ENCODE measurements around the gene LPP. TPM values are rescaled to one million over a fixed set of nuclear protein-coding genes. Genes with fewer than 3 reads are reported as not detected.
"Not testable (repeated sequence)": the region's sequence is repeated elsewhere in the genome, so short reads cannot be mapped to it uniquely, and the experiment has no call there.

The LPP gene
- total RNA-seq, 2 experiments from 2014 or later: 49.6 to 54.3 TPM

DNA sequence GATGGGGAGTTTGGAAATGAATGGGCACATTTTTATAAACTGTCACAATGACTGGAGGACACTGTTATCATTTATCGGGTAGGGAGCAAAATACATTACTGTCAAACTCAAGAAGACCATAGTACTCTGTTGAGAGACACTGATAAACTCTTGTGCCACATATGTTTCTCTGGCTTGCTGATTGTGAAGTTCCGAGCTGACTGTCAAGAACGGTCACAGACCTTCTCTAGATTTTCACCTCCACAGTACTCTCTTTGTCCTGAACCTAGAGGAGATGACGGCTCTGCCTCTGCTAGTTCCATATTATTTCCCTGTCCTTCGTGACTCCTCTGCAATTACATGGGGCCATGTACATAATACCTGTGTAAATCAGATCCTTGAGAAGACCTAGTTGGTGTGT is 451.9 kb downstream of the LPP start:
- no peaks in the 10 kb centered on the region for H3K4me1 Mint-ChIP-seq
- POLR2A ChIA-PET: no interaction called here
- peaks cover 23% of the 10 kb centered on the region for H3K36me3 Mint-ChIP-seq
- DNase-seq (no peak), ATAC-seq (ENCODE audit: low read depth) (no peak)
- peaks cover 10% of the 10 kb centered on the region for H3K9me3 Mint-ChIP-seq
- H3K27ac Mint-ChIP-seq: no peak overlapping the region
- no peak overlapping the region for H3K4me3 Mint-ChIP-seq
- H3K27me3 Mint-ChIP-seq: no peaks in the 10 kb centered on the region

DNA sequence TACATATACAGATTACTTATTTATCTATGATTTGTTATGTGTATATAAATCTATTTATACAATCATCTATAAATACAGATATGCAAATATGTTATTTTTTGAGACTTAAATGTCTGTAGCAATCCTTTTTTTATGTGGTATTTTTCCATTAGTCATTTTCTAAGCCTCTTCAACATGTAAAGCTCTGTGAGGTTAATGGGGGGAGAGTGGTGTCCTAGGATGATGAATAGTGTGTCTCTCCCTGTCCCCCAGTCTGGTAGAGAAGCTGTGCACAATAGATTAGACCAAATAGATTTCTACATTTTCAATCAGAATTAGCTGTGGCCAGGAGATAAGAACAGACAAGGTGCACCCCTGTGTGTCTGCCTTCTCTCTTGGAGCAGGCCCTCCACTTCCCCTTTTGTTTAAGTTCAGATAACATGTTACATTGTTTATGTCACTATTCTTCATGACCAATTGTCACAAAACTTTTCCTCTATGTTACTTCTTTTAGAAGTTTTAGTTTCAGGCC is 453.9 kb downstream of the LPP start:
- Mint-ChIP-seq H3K36me3 (peaks cover 28% of the 10 kb centered on the region), H3K9me3 (peaks cover 10% of the 10 kb centered on the region), H3K4me1 (no peaks in the 10 kb centered on the region), H3K4me3 (no peak overlapping the region), H3K27ac (no peak overlapping the region), H3K27me3 (no peaks in the 10 kb centered on the region)
- ATAC-seq (ENCODE audit: low read depth) (no peak), DNase-seq (no peak)
- POLR2A ChIA-PET: no interaction called here

DNA sequence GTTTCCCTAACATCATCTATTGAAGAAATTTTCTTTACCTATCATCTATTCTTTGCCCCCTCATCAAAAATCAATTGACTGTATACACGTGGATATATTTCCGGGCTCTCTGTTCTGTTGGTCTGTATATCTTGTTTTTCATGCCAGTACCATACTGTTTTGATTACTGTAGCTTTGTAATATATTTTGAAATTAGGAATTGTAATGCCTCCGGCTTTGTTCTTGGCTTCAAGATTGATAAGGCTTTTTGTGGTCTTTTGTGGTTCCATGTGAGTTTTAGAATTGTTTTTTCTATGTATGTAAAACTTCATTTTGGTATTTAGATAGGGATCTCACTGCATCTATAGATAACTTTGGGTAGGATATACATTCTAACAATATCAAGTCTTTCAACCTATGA is 454.4 kb downstream of the LPP start:
- POLR2A ChIA-PET: no interaction called here
- Mint-ChIP-seq H3K4me3 (no peak overlapping the region), H3K27ac (no peak overlapping the region), H3K36me3 (peaks cover 28% of the 10 kb centered on the region), H3K27me3 (no peaks in the 10 kb centered on the region), H3K9me3 (peaks cover 10% of the 10 kb centered on the region), H3K4me1 (no peaks in the 10 kb centered on the region)
- DNase-seq: no peak
- no peak for ATAC-seq (ENCODE audit: low read depth)

DNA sequence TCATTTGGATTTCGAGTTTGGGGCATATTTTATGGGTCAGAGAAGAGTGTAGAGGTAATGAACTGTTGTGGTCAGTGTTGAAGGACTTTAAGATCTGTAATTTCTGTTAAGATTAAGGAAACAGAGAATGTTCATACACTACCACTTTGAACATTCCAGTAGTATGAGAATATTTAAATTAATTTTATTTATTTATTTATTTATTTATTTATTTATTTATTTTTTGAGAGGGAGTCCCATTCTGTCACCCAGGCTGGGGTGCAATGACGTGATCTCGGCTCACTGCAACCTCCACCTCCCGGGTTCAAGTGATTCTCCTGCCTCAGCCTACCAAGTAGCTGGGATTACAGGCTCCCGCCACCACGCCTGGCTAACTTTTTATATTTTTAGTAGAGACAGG is 459.8 kb downstream of the LPP start:
- H3K4me1 Mint-ChIP-seq; H3K27ac Mint-ChIP-seq; DNase-seq; H3K27me3 Mint-ChIP-seq; POLR2A ChIA-PET; ATAC-seq (ENCODE audit: low read depth); H3K4me3 Mint-ChIP-seq; H3K9me3 Mint-ChIP-seq: not testable (repeated sequence)
- H3K36me3 Mint-ChIP-seq: peaks cover 25% of the 10 kb centered on the region

DNA sequence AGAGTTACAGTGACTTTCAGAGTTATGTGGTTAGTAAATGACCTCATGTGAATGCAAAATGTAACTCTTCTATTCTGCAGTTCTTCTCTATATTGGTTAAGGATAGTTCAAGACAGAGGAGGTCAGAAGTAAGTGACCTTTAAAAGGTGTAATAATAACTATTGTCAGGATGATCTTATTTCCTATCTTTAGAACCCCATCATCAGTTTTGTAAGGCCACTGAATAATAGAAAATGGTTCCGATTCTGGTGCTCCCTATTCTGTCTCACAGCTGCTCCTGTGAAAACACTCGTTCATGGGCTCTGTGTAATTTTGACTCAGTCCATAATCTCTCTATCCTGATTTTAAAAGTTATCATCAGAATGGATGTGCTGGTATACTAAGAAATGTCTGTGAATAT is 463.3 kb downstream of the LPP start:
- H3K9me3 Mint-ChIP-seq: peaks cover 1% of the 10 kb centered on the region
- no peak overlapping the region for H3K4me3 Mint-ChIP-seq
- no peaks in the 10 kb centered on the region for H3K27me3 Mint-ChIP-seq
- H3K27ac Mint-ChIP-seq: no peak overlapping the region
- POLR2A ChIA-PET: no interaction called here
- H3K4me1 Mint-ChIP-seq: no peaks in the 10 kb centered on the region
- no peak for DNase-seq
- no peak for ATAC-seq (ENCODE audit: low read depth)
- H3K36me3 Mint-ChIP-seq: peaks cover 3% of the 10 kb centered on the region

DNA sequence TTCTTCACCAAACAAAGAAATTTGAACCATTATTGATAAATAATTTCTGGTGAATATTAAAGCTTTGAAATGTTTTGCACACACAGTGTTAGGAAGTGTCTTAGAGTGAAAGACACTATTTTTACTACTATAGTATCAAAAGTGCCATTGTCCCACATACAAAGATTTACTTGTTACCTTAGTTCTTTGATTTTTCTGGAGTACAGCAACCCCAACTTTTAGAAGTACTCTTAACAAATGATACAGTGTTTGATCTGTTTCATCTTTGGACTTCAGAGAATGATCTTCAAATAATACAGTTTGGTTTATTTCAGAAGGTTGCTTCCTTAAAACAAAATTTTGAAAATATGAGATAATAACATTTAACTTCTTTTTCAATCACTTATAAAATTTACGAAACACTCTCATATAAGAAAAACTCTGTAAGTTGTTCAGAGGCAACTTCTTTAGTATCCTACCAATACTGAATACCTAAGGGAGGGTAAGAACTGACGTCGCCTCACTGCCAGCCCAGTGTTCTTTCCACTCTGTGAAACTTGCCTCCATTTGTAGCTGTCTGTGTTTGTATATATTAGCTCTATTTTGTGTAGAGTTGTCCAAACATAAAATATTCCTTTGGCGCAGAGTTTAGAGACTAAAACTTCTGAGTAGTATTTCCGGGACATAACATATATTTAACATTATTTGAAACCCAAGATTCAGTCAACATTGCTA is 464.2 kb downstream of the LPP start:
- H3K4me1 Mint-ChIP-seq: no peaks in the 10 kb centered on the region
- no peaks in the 10 kb centered on the region for H3K27me3 Mint-ChIP-seq
- DNase-seq (no peak), ATAC-seq (ENCODE audit: low read depth) (no peak)
- peaks cover 5% of the 10 kb centered on the region for H3K36me3 Mint-ChIP-seq
- H3K4me3 Mint-ChIP-seq: no peak overlapping the region
- POLR2A ChIA-PET: no interaction called here
- H3K27ac Mint-ChIP-seq: no peak overlapping the region
- H3K9me3 Mint-ChIP-seq: peaks cover 1% of the 10 kb centered on the region

DNA sequence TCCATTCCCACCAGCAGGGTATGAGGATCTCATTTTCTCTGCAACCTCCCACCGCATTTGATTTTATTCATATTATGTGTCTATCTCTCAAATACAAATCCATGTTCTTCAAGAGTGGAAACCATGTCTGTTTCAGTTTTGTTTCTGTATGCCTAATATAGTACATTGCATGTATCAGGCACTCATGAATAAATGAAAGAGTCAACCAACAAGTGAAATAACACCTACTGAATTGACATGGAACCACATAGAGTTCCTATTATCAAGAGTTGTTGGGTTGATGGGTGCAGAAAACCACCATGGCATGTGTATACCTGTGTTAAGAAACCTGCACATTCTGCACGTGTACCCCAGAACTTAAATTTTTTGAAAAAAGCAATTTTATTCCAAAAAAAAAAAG is 466.8 kb downstream of the LPP start:
- peaks cover 2% of the 10 kb centered on the region for H3K27me3 Mint-ChIP-seq
- no peak overlapping the region for H3K27ac Mint-ChIP-seq
- no peak overlapping the region for H3K4me3 Mint-ChIP-seq
- DNase-seq: no peak
- ATAC-seq (ENCODE audit: low read depth): no peak
- peaks cover 7% of the 10 kb centered on the region for H3K36me3 Mint-ChIP-seq
- H3K9me3 Mint-ChIP-seq: peaks cover 1% of the 10 kb centered on the region
- peaks cover 2% of the 10 kb centered on the region for H3K4me1 Mint-ChIP-seq
- POLR2A ChIA-PET: interaction anchor here (0.6 to 0.8 kb wide), 2 partner anchors 262 to 876 kb away, joined by 3 to 5 read pairs; partner anchors contain the start of gene BCL6

DNA sequence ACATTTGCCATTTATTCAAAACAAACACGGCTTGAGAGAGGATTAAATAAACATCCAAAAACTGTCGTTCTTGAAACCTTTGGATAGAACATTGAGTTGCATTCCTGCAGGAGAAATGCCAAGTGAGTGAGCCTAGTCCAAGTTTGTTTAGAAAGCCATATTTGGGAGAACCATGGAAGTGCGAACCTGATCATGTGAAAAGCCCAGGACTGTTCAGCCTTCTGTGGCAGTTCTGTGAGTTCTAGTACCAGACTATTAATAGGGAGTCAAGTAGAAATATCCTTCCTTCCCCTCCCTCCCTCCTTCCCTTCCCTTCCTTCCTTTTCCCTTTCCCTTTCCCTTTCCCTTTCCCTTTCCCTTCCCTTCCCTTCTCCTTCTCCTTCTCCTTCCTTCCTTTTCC is 470.4 kb downstream of the LPP start:
- Mint-ChIP-seq H3K27ac (no peak overlapping the region), H3K4me3 (no peak overlapping the region), H3K27me3 (peaks cover 2% of the 10 kb centered on the region), H3K9me3 (peaks cover 5% of the 10 kb centered on the region), H3K36me3 (peaks cover 16% of the 10 kb centered on the region), H3K4me1 (peaks cover 6% of the 10 kb centered on the region)
- DNase-seq: no peak
- POLR2A ChIA-PET: no interaction called here
- ATAC-seq (ENCODE audit: low read depth): no peak

DNA sequence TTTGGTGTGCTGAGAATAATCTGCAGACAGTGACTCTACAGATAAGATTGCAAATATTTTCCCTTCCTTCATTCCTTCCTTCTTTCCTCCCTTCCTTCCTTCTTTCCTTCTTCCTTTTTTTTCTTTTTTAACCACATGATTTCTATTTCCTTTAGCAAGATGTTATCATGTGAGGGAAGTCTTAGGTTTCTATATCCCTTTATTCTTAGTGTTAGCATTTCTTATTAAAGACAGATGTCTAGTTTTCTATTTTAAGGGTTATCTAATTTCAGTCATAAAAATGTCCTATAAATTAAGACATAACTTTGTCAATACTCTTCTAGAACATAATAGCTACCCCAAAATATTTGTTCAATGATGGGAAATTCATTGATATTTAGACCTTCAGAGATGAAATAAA is 470.9 kb downstream of the LPP start:
- ATAC-seq (ENCODE audit: low read depth): no peak
- Mint-ChIP-seq H3K4me1 (peaks cover 6% of the 10 kb centered on the region), H3K4me3 (no peak overlapping the region), H3K27ac (no peak overlapping the region), H3K27me3 (peaks cover 2% of the 10 kb centered on the region), H3K36me3 (peaks cover 16% of the 10 kb centered on the region), H3K9me3 (peaks cover 6% of the 10 kb centered on the region)
- no peak for DNase-seq
- POLR2A ChIA-PET: no interaction called here

DNA sequence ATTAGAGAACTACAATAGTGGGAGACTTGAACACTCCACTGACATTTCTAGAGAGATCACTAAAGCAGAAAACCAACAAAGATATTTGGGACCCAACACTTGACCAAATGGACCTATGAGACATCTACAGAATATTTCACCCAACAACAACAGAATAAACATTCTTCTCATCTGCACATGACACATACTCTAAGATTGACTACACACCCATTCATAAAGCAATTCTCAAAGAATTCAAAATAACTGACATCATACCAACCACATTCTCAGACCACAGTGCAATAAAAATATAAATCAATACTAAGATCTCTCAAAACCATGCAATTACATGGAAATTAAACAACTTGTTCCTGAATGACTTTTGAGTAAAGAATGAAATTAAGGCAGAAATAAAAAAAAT is 473.7 kb downstream of the LPP start:
- ATAC-seq (ENCODE audit: low read depth) (no peak), DNase-seq (no peak)
- Mint-ChIP-seq H3K9me3 (peaks cover 10% of the 10 kb centered on the region), H3K4me1 (peaks cover 8% of the 10 kb centered on the region), H3K4me3 (no peak overlapping the region), H3K36me3 (peaks cover 18% of the 10 kb centered on the region), H3K27ac (no peak overlapping the region), H3K27me3 (peaks cover 2% of the 10 kb centered on the region)
- POLR2A ChIA-PET: no interaction called here

DNA sequence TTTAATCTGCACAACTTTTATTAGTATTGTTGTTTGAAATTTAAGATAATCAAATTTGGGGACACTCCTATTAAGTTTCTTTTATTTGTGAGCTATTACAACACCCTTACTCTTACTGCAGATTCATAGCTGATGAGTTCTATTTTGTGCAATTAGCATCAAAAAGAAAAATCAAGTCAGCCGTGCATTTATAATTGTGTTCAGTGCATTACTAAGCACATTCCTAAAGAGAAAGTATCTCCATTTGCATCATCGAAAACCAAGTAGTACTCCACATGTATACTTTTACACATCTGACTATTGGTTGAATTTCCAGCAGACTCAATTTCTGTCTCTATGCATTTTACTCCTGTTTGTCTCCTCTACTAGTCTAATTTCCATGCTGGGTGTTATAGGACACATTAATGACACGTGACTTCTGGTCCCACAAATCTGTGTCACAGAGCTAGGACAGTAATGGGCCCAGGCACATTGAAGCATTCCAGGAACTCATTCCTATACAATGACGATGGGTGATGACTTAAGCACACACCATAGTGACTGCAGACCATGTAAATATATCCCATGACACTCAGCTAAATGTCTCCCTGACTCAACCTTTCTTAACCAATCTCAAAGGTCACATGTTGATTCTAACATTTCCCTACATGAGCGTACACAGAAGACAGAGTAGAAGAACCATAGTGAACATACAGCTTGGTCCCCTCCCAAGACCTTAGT is 477.5 kb downstream of the LPP start:
- Mint-ChIP-seq H3K4me1 (peaks cover 5% of the 10 kb centered on the region), H3K36me3 (peaks cover 19% of the 10 kb centered on the region), H3K4me3 (no peak overlapping the region), H3K27me3 (no peaks in the 10 kb centered on the region), H3K27ac (no peak overlapping the region), H3K9me3 (peaks cover 13% of the 10 kb centered on the region)
- POLR2A ChIA-PET: no interaction called here
- DNase-seq: no peak
- ATAC-seq (ENCODE audit: low read depth): no peak

DNA sequence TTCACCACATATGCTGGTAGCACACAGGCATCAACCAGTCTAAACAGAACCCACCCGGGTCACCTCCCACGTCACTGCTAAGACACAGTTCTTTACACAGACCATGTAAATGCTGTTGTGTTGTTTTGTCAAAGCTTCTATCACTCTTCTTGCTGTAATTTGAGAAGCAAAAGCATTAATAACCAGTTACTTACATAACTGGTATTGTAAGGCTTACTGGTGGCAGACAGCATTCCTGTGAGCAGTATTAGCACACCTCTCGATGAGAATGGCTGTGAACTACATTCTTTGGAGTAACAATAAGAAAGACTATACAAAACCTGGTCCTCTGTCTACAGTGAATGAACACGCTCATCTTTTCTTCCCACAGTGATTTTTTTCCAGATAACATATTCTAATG is 479.2 kb downstream of the LPP start:
- Mint-ChIP-seq H3K27me3 (no peaks in the 10 kb centered on the region), H3K4me3 (no peak overlapping the region), H3K9me3 (peaks cover 13% of the 10 kb centered on the region), H3K36me3 (peaks cover 19% of the 10 kb centered on the region), H3K4me1 (peaks cover 4% of the 10 kb centered on the region), H3K27ac (no peak overlapping the region)
- POLR2A ChIA-PET: no interaction called here
- no peak for ATAC-seq (ENCODE audit: low read depth)
- no peak for DNase-seq

DNA sequence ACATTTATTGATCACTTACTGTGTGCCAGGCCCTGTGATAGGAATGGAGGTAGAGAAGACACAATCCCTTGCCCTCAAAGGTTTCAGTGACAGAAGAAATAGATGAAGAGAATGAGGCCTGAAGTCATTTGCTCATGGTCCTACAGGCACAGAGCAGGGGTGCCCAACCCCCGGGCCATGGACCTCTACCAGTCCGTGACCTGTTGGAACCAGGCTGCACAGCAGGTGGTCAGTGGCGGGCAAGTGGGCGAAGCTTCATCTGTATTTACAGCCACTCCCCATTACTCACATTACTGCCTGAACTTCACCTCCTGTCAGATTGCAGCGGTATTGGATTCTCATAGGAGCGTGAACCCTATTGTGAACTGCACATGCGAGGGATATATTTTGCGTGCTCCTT is 480.3 kb downstream of the LPP start:
- Mint-ChIP-seq H3K9me3 (peaks cover 12% of the 10 kb centered on the region), H3K36me3 (peaks cover 16% of the 10 kb centered on the region), H3K27ac (no peak overlapping the region), H3K4me3 (no peak overlapping the region), H3K27me3 (no peaks in the 10 kb centered on the region), H3K4me1 (peaks cover 2% of the 10 kb centered on the region)
- POLR2A ChIA-PET: no interaction called here
- ATAC-seq (ENCODE audit: low read depth): no peak
- DNase-seq: no peak
